ENCODE results near the gene KRT76.

GRCh38 chr12:52742196-52742580 is 35.0 kb downstream of the KRT76 start:
- no peak for TF ChIP-seq CTCF (IDR thresholded peaks at IDR 0.05)
- no peak for TF ChIP-seq EZH2 (IDR thresholded peaks at IDR 0.05; ENCODE audit: borderline replicate concordance, insufficient read depth, low read depth, low read length, poor library complexity, severe bottlenecking)
